Stimulated activated CD4-positive, alpha-beta T cell treated with anti-CD3 and anti-CD28 coated beads, Interleukin-2, amount 100 ng/mL, for 4 hours (primary cell): ENCODE results near the gene MUC22.

Source experiments
- DNase-seq: peaks from one replicate; pipeline ENCODE4 v3.0.0-alpha.2; 2020; ENCODE audit warnings: low read depth

The MUC22 gene

GRCh38 chr6:31079656-31080261 lies 69.5 kb downstream of the MUC22 start:
- peak; percentile 54 for DNase-seq

- DNase-seq, result no peak
Measured at GRCh38 chr6:31081872-31082271, 71.6 kb downstream of the MUC22 start.

- DNase-seq, result no peak
Measured at GRCh38 chr6:31083742-31084354, 73.6 kb downstream of the MUC22 start.
